Fibroblast of skin of left biceps (primary cell): ENCODE measurements around the gene HEG1.

Source experiments
- DNase-seq, 2 experiments: peaks; one replicate each; pipeline ENCODE4 v3.0.0-alpha.2; 2013; ENCODE audit warnings: low read depth in 2 of 2

Gene HEG1

DNA sequence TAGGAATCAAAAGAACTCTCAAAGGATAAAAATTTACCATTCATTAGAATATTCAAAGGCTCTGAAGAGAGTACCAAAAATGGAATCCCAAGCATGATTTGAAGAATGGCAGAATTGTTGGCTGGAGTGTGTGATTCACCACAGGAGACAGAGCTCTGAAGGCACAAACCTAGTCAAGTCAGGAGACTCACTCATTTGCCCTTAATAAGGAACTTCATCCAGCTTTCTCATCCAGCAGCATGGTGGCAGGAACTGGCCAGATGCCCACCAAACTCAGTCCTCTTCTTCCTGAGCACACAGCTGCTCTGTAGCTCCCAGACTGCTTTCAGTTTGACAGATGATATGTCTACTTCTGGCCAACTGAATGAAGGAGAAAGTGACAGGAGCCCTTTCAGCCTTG, 16.5 kb upstream of the HEG1 start:
- no peak for DNase-seq

DNA sequence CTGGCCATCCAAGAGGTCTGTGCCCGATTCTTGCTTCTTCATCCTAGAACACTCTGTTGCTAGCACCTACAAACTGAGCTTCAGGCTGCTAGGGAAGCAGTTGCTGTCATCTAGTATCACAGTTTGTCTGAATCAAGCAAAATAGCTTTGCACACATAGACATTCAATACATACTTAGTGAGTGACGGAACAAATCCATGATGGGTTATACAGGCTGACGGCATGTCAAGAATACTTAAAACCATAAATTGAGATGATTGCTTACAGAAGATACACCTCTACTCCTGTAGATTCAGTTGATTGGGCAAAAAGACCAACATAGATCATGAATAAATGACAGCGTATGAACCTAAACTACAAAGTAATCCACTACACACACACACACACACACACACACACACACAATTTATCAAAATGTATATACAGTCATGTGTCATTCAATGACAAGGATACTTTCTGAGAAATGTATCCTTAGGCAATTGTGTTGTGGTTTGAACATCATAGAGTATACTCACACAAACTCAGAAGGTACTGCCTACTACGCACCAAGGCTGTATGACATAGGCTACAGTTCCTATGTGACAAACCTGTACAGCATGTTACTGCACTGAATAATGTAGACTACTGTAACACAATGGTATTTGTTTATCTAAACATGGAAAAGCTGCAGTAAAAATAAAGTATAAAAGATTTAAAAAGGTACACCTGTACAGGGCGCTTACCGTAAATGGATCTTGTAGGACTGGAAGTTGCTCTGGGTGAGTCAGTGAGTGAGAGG, 14.4 kb upstream of the HEG1 start:
- no peak for DNase-seq

DNA sequence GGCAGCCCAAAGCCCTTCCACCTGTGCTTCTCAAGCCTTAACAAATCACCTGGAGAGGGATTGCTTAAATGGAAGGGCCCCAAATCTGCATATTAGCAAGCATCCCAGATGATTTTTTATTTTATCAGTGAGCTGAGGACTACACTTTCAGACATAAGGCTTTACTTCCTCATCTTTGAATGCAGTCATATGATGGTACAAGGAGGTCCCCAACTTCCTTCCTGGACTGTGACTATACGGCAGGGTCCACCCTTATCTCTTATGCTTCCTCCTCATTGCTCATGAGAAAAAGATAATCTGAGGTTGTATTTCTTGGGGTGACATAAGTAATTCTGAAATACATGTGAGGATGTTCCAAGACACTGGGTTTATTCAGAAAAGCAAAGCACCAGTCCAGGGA, 13.7 kb upstream of the HEG1 start:
- DNase-seq, result no peak

DNA sequence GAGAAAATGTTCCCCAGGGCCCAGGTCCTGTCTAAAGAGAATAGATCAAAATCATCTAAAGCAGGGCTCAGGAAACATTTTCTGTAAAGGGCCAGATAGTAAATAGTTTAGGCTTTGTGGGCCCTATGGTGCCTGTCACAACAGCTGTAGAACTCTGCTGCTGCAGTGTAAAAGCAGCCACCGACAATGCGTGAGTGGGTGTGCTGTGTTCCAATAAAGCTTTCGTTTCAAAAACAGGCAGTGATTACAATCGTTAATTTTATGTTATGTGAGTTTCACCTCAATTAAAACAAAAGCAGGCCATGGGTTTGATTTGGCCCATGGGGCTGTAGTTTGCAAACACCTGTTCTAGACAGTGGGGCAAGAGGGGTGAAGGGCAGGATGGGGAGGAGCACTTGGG, 12.5 kb upstream of the HEG1 start:
- no peak for DNase-seq

DNA sequence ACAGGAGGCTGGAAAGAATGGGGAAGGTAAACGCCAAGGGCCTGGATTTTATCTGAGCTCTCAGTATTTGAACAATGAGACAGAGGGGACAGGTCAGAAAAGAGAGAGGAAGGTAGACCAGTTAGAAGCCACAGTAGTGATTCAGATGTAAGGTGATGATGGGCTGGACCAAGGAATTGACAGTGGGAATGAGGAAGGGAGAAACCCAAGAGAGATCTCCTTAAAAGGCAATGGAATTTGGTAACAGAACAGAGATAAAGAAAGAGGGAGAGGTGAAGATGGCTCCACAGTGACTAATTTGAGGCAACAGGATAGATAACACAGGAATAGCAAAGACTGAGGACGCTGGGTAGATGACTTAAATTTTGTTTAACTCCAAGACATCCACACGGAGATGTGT, 11.4 kb upstream of the HEG1 start:
- no peak for DNase-seq

DNA sequence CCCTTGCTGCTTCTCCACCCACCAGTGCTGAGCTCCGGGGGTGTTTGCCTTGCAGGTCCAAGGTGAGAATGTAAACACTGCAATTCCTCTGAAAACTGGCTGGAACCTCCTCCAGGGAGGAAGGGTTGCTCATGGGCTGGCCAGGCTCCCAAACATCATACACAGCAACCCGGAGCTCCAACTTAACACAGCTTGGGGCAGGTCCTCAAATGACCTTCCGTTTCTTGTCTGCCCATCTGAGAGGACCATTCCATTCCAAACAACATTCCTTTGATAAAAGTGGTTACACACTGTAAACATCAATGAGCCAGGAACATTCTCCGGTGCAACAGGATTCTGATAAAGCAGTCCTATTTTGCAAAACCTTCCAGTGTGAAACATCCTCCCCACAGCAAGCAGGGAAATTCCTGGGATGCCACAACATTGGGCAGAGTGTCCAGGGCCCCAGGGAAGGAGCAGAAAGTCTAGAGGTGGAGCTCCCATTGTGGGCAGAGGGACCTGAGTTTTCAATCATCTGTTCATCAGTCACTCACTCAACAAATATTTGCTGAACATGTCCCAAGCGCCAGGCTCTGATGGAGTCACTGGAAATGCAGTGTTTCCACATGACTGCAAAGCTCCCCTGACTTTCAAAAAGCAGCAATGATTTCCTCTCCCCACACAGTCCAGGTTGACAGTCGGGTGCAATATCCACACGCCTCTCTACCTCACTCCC, 7.3 kb upstream of the HEG1 start:
- DNase-seq, result peak; percentile 90 to 91

DNA sequence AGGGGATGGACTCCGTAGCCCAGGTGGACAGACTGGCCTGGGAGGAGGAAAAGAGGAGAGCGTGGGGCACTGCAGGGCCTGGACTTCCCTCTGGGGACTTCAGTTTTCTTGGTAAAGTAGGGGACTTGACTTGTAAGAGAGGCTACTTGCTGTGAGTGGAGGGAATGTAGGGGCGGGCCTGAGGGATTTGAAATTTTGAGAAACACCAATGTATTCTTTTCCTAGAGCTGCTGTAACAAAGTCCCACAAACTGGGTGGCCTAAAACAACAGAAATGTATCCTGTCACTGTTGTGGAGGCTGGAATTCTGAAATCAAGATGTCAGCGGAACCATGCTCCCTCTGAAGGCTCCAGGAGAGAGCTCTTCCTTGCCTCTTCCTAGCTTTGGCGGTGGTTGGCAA, 5.8 kb upstream of the HEG1 start:
- DNase-seq, result no peak

DNA sequence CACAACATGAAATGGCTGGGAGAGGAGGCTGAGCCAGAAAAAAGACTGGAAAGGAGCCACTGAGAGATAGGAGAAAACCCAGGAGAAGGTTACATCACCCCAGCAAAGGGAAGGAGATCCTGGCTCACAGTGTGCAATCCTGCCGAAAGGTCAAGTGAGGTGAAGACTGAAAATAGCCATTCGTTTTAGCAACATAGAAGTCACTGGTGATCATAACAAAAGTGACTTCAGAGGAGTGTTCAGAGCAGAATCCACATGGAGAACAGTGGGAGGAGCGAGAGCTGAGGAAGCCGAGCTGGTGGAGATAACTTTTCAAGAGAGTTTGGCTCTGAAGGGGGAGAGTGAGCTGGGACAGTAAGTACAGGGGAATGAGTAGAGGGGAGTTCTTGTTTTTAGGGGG, 5.4 kb upstream of the HEG1 start:
- peak in 1 of 2 experiments; percentile 60 for DNase-seq

DNA sequence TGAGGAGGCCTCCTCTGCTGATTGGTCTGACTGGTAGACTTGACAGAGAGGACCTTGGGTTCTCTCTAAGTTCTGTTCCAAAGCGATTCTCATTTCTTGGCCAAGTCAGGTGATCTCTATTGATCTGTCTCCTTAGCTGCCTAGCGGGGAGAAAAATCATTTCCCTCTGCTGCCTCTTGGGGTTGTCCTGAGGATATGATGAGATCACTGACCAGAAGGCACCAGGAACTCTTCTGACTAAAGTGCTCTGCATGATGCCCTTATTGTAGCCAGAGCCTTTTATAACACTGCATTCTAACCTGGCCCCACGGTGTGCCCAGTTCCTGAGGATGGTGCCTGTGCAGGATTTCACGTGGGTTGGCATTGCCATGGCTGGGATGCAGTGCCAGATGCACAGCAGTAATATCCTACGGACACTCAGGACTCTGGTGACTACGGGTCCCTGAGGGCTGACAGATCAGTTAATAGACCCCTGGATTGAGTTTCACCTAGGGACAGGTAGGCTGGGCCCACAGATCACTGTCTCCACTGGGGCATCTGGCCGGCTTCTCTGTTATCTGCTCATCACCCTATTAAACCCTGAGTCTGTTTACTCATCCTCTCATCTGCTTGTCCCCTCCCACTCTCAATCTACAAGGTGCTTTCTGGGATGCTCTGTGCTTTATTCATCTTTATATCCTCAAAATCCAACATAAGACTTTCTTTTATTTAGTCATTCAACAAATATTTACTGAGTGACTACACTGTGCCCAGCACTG, 3.9 kb upstream of the HEG1 start:
- DNase-seq, result no peak

DNA sequence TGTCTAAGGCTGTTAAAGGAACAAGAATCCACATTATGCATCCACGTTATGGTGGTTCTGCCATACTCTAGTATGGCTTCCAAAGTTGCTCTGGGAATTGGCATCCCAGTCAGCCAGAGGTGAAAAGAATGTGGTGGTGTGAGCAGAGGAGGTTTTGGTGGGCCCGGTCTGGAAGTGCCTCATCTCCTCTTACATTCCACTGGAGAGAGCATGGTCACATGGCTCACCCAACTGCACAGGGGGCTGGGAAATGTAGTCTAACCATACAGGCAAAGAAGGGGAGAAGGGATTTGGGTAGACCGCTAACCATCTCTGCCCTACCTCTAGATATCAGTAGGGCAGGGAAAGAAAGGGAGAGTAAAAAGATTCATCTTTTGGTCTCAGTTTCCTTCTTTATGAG, 3.2 kb upstream of the HEG1 start:
- DNase-seq, result no peak

DNA sequence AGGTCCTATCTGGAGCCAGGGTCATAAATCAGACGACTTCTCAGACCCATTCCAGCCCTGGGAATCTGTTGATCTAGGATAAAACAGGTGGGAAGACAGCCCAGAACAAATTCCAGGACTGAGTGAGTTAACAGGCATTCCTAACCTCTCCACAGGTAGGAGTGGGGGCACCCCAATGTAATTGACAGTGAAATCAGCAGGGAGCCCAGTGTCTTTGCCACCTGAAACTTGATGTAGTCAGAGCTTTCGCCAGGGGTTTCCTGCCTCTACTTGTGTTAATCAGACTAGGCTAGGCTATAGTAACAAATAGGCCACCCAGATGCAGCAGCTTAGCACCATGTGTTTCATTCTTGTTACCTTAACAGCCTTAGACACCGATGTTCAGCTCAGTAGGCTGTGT, 2.7 kb upstream of the HEG1 start:
- DNase-seq, result no peak

DNA sequence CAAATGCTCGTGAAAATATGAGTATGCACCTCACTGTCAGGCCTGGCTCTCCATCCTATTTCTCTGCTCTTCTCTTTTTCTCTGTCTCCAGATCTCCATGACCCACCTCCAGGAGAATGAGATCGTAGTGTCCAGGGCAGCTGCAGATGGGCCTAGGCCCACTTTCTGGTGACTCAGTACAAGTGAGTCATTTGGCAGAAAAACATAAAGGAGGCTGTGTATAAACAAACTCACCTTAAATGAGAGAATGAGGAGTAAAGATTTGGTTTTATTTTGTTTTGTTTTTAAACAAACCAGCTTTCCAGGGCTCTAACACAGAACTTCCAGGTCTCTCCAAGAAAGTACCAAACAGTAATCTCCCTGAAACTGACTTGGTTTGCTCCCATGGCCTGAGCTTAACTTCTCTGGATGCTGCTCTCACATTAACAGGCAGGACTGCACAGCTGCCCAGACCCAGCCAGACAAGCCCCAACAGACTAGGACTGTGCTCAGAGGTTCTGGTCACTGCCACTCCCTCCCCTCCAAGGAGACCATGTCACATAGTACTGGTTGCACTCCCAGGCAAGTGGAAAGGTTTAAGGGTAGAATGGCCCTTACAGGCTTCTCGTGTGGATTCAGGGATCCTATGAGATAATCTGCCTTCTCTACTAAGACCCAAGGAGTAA, 1.5 kb upstream of the HEG1 start:
- DNase-seq, result no peak

DNA sequence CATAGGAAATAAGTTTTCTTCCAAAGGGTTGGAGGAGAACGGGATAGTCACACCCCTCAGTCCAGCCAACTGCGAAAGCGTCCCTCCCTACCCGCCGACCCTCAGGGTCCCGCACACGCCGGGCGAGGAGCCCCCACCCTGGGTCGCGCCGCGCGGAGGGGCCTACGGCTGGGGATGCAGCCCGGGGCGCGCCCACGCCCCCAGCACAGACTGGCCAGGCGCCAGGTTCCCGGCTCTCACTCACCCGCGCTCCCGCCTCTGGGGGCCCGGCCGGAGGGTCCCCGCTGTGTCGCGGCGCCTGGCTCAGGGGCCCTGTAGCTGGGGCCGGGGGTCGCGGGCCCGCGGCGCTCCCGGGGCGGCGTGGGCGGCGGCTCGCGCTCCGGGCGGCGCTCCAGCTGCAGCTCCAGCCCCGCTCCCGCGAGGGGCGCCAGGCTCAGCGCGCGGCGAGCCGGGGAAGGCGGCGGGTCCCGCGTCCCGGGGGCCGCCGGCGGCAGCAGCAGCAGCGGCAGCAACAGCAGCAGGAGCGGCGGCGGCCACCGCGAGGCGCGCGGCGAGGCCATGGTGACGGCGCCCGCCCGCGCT, 375 bp downstream of the HEG1 start:
- DNase-seq, result no peak

DNA sequence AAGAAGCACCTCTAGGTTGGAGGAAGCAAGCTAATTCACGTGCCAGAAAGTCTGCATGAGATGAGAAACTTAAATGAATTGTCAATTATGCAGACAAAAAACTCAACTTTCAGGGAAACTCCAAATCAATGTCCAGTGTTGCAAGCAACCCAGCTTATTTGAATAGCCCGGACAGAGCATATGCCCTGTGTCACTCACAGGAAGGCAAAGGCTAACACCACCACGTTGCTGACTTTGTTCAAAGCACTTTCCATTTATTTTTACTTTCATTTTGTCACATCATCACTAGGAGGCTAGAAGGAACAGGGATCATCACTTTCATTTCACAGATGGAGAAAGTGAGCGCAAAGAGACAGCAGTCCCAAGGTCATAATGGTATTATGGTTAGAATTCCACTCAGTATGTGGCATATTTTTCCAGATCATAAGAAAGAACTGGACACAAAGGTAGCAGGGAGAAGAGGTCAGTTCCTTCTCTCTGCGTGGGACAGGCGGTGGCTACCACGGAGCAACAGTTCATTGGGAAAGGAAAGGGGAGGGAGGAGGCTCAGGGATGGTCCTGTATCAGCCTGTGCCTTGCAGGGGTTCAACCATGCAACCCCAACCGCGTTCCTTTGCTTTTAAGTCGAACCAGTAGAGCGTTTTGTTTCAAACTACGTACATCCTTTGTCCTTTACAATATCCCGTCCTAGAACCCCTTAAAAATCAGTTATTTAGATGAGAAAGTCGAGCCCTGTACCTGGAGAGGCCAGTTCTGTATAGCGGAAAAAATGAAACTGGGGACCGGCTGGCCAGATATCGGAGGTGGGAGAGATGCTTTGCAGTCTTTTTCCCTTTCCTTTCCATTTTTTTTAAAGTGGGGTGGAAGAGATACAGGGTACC, 1.1 kb downstream of the HEG1 start:
- no peak for DNase-seq

DNA sequence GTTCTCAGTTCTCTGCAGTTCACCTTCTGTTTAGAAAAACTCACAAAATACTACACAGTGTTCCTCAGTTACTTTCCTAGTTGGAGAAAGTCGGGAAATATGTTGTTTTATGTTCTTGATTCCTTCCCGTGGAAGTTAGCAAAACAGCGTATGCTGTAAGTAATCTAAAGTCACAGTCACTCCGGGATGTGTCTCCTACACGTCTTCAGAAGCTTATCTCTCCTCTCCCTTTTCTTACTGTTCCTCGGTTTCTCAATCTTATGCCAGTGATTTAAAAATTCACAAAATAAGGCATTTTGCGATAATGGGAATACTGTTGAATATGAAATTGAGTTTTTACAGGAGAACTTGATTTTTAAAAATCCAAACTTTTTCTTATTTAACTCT, 1.7 kb downstream of the HEG1 start:
- no peak for DNase-seq

DNA sequence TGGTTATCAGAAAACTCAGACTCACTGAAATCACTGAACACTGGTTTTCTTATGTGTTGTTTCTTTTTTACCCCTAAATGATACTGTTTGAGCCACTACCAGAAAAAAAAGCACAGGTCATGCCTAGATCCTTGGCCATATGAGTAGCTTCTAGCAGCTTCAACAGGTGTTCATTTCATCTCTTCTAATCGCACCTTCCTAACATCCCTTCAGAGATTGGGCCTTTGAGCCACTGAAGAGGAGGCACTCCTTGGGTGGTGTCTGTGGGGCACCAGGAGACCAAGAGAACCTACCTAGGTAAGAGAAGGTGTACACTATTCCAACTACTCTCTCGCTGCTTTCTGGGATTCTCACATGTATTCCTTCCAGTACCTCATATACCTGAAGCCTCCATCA, 2.5 kb downstream of the HEG1 start:
- DNase-seq, result no peak

DNA sequence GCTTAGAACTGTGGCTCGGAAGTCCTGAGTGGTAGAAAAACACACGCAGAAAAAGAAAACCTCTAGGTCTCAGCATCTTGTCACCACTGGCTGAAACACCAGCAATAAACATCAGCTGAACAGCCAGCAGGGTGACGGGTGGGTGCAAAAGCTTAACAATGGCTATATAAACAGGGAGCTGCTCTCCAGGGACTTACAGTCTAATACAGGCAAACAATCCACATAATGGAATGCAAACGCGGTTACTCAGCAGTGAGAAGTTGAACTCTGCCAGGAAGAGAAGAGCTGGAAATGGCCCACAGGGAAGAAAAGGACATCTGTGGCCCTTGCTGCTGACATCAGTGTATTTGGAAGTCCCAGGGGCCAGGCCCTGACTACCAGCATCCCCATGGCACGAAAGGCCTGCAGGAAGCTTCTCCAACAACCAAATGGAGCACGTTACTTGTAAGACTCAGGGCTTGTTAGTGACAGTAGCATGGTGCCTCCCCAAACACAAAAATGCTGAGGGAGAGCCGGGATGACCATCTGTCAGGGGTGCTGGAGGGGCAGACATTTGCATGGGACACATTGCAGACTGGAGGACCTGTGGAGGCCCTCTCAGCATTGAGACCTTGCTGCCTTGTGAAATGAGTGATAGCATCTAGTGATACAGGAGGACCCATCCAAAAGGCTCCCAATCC, 3.0 kb downstream of the HEG1 start:
- peak in 1 of 2 experiments; percentile 71 for DNase-seq

DNA sequence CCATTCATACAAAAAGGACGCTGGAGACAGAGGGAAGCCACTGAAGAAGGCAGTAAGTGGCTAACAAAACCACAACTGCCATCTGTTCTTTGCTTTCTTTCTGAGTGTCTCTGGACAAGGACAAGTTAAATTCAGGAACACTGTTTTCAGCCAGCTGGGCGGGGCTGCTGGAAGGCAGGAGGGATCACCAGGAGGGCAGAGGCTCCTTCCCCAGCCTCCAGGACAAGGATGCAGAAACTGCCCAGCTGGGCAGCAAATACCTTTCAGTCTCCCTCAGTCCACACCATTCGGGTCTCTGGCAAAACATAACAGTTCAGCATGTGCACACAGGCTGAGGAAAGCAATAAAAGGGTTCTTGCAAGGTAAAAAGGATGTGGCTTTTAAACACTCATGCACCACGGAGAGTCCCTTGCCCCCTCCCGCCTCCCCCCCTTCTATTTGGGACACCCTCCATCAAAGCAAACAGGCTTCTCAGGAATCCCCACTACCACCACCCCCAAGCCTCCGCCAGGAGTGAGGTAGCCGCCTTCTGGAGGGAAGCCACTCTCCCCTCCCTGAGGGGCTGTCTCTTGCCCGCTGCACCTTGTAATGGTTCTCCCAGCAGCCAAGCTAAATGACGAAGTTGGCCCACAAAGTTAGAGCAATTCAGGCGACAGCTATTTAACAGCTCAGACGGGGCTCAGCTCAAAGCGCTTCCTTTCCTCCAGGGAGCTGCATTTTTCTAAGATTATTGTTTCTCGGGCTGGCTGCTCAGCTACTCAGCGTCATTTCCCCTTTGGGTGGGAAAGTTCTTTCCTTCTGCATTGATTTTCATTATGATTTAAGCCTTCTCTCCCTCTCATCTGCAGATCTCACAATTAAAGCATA, 3.8 kb downstream of the HEG1 start:
- peak; percentile 77 to 81 for DNase-seq

DNA sequence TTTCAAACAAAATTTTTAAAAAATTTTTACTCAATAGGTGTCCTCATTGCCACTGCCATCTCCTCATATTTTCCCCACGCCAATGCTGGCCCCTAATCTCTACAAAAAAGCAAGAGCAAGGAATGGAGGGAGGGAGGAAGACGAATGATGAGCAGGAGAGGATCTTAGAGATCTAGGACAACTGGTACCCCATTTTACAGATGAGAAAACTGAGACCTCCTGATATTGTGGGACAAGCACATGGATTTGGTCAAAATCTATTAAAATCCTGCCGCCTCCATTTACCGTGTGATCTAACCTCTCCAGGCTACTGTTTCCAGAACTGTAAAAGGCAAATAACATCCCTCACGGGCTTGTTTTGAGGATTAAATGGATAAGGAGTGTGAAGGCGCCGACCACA, 4.6 kb downstream of the HEG1 start:
- no peak for DNase-seq
